22Rv1 (cell line): ENCODE results near the gene OR2A5.

ENCODE experiments used
- ZFX ChIP-seq: fragments of 450-650 bp; IDR thresholded peaks from 2 replicates; pipeline ENCODE4 v1.6.1; 2017; ENCODE audit warnings: antibody characterized with exemption, borderline replicate concordance
- TF ChIP-seq, protein P1 (sequence below): fragments of 450-650 bp; IDR thresholded peaks from 2 replicates; pipeline ENCODE4 v1.5.1; 2017; ENCODE audit warnings: mild to moderate bottlenecking

DNA sequence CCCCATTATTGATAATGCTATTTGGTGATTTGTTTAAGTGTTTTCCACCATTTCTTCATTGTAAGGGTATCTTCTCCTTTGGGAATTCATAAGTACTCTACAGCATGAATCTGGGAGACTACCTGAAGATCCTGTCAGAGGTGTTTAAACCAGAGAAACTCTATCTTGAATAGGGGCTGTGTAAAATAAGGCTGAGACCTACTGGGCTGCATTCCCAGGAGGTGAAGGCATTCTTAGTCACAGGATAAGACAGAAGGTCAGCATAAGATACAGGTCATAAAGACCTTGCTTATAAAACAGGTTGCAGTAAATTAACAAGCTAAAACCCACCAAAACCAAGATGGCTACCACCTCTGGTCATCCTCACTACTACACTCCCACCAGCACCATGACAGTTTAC lies 13.4 kb upstream of the OR2A5 start:
- TF ChIP-seq, protein P1, sequence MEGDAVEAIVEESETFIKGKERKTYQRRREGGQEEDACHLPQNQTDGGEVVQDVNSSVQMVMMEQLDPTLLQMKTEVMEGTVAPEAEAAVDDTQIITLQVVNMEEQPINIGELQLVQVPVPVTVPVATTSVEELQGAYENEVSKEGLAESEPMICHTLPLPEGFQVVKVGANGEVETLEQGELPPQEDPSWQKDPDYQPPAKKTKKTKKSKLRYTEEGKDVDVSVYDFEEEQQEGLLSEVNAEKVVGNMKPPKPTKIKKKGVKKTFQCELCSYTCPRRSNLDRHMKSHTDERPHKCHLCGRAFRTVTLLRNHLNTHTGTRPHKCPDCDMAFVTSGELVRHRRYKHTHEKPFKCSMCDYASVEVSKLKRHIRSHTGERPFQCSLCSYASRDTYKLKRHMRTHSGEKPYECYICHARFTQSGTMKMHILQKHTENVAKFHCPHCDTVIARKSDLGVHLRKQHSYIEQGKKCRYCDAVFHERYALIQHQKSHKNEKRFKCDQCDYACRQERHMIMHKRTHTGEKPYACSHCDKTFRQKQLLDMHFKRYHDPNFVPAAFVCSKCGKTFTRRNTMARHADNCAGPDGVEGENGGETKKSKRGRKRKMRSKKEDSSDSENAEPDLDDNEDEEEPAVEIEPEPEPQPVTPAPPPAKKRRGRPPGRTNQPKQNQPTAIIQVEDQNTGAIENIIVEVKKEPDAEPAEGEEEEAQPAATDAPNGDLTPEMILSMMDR: no peak
- TF ChIP-seq ZFX: no peak
